HG03521 (cell line): ENCODE measurements around the gene FCHSD2.

Source experiments
- ATAC-seq: cut with Tn5 transposase; IDR thresholded peaks from one replicate; pipeline ENCODE4 v1.9.1; 2021; ENCODE audit warnings: mild to moderate bottlenecking, moderate library complexity; ENCODE audit not compliant: unreplicated experiment

The FCHSD2 gene

GRCh38 chr11:72975778-72976521, 166.2 kb downstream of the FCHSD2 start:
- ATAC-seq, result no peak

DNA sequence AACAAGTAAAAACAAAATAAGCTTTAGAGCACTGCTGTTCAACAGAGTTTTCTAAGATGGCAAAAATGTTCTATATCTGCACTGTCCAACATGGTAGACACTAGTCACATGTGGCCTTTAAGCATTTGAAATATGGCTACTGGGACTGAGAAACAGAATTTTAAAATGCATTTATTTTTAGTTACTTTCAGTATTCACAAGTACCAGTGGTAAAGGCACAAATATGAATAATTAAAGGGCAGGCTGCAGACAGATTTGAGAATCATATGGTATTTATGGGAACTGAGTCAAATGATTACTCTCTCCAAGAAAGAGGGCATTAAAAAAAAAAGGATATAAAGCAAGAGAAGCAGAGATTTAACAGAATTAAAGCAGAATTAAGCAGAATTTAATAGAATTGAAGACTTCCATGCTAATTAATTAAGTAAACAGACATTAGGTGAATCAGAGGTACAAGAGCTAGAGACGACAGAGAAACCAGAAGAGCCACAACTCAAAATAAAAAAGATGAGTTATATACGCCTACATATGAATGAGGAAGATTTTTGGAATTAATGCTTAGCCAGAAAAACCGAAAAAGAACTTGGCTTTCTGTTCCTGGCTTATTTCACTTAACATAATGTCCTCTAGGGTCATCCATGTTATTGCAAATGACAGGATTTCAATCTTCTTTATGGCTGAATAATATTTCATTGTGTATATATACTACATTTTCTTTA, 167.5 kb downstream of the FCHSD2 start:
- no peak for ATAC-seq

DNA sequence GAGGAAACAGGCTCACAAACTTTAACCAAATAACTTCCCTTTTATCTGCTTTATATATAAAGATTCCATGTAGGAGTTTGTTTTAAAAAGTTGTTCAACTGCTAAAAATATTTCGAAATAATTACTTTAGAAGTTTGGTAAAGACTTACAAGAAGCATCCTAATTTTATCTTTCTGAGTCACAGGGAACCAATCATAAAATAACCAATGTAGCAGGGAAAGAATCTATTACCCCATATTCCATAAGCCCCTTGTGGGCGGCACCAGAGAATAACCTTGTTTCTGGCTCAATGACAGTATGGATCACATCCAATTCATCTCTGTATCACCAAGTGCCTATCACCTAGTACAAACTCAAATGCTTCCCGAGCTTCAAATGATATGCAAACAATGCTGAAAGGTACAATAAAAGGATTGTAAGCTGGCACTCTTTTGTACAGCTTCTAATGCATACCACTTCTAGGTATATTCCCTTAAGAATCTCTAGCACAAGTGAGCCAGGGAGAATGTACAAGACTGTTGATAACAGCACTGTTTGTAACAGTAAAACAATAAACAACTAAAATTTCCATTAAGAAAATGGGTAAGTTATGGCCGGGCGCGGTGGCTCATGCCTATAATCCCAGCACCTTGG, 169.5 kb downstream of the FCHSD2 start:
- no peak for ATAC-seq

DNA sequence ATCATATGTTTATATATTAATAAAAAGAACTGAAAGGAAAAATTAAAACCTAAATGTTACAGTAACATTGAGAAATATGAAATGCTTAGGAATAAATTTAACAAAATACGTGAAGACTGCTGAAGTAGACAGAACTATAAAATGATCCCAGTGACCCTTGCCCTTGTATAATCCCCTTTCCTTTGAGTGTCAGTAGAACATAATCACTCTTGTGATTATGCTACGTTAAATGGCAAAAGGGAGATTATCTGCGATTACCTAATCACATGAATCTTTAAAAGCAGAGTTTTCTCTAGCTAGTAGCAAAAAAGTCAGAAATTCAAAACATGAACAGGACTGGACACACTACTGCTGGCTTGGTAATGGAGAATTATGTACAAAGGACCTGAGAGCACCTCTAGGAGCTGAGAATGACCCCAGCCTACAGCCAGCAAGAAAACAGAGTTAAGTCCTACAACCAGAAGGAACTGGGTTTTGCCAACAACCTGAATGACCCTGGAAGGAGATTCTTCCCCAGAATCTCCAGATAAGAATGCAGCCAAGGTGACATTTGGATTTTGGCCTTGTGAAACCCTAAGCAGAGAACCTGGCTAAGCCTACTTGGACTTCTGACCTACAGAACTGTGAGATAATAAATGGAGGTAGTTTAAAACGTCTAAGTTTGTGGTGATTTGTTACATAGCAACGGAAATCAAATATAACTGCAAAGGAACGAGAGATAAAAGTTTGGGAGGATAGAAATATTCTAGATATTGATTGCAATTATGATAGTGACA, 170.7 kb downstream of the FCHSD2 start:
- no peak for ATAC-seq

GRCh38 chr11:72970557-72971118, 171.5 kb downstream of the FCHSD2 start:
- no peak for ATAC-seq

DNA sequence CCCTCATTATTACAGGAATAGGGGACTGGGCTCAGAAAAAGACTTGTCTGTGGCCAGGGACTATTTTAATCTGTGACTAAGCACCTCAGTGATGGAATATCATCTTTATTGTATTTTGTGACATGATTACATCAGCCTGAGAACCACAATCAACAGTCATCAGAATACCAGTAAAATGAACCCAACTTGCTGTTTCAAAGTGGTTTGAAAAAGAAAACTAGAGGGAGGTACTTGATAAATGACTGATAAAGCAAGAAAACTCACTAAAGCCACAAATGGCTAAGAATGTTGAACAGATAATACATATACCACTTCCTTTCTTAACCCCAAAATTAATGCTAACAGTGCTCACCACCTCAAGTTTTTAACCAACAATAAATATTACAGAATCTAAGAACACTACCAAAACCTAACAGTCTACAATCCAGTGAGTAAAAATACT, 172.2 kb downstream of the FCHSD2 start:
- peak; percentile 68 for ATAC-seq

GRCh38 chr11:72968390-72968789, 173.7 kb downstream of the FCHSD2 start:
- ATAC-seq, result no peak

DNA sequence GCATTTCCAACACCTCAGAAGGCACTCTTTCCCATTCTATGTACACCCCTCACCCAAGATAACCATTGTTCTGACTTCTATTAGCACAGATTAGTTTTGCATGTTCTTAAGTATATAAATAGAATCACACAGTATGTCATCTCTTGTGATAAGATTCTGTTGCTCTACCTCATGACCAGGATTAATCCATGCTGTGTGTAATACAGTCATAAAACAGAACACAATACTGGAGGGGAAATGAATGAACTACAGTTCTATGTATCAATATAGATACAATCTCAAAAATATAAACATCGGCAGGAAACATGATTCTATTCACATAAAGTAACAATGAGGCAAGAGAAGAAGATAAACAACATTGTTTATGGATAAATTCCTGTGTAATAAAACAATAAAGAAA, 176.4 kb downstream of the FCHSD2 start:
- no peak for ATAC-seq

- no peak for ATAC-seq
These were observed 179.4 kb downstream of the FCHSD2 start for GRCh38 chr11:72962717-72963116.

DNA sequence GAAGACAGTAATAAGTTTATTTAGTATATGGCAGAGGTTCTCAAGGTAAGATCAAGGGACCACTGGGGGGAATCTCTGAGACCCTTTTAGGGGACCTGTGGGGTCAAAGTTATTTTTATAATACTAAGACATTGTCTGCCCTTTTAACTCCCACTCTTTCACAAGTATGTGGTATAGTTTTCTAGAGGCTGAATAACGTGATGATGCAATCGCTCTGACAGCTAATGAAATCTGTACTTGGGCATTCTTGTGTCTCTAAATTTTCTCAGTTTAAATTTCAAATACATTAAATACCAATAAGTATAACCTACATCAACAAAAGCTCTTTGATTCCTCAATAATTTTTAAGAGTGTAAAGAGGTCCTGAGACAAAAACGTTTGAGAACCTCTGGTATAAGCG, 180.0 kb downstream of the FCHSD2 start:
- ATAC-seq, result no peak

- no peak for ATAC-seq
These were observed 182.0 kb downstream of the FCHSD2 start for GRCh38 chr11:72959998-72960731.

- ATAC-seq, result no peak
These were observed 183.3 kb downstream of the FCHSD2 start for GRCh38 chr11:72958791-72959190.

DNA sequence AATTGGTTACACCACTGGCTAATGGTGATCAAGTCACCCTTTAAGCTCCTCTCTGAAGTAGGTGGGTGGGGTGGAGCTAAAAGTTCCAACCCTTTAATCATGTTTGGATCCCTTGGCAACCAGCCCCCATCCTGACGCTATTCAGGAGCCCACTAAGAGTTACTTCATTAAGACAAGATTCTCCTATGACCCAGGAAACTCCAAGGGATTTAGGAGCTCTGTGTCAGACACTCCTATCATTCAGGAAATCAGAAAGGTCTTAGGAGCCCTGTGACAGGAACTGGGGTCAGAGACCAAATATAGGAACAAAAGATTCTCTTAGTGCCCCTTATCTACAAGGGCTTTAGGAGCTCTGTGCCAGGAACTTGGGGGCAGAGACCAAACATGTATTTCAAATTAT, 186.7 kb downstream of the FCHSD2 start:
- no peak for ATAC-seq

DNA sequence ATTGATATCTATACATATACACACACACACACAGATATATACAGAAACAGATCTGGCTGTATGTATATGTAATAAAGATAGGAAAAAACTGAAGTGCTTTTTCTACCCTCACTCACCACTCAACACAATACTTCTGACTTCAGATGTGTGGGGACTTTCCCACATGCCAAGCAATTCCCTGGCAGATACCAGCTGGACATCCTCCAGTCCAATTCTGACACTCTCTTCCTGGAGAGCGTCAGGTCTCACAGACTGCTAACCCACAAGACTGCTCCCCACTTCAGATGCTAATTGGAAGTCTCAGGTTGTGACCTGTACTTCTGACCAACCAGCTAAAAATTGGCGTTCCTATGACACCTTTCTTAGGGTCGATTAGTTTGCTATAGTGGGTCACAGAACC, 187.3 kb downstream of the FCHSD2 start:
- ATAC-seq, result no peak

DNA sequence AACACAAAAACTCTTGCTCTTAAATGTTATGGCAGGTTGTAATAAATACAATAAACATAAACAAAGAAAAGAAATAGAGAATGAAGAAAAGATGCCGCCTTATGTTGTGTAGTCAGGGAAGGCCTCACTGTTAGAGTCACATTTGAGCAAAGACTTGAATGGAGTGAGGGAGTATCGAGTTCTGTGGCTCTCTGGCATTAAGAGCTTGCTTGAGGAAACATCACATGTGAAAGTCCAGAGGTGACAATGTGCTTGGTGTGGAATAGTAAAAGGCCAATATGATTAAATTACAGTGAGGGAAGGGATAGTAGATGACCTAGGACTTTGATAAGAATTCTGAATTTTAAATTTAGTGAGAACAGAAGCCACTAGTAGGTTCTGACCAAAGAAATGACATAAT, 188.5 kb downstream of the FCHSD2 start:
- no peak for ATAC-seq

GRCh38 chr11:72951888-72952287, 190.2 kb downstream of the FCHSD2 start:
- no peak for ATAC-seq

GRCh38 chr11:72951193-72951592, 190.9 kb downstream of the FCHSD2 start:
- ATAC-seq, result no peak

GRCh38 chr11:72950685-72951084, 191.4 kb downstream of the FCHSD2 start:
- ATAC-seq, result no peak

- no peak for ATAC-seq
These were observed 194.9 kb downstream of the FCHSD2 start for GRCh38 chr11:72947229-72947628.

GRCh38 chr11:72943664-72944063, 198.5 kb downstream of the FCHSD2 start:
- ATAC-seq, result no peak
